ENCODE measurements around the gene MKLN1.

- no peak for TF ChIP-seq CTCF (IDR thresholded peaks at IDR 0.05)
- TF ChIP-seq POLR2A (IDR thresholded peaks at IDR 0.05): peak; percentile 65 to 95
Observed at GRCh38 chr7:131327626-131328376, at the start of gene MKLN1.

Measured in thyroid gland (tissue), 4 donors.